NCI-H2029 (cell line): ENCODE data around the gene EGFR.

Source experiments
- DNase-seq: peaks from one replicate; lab custom pipeline; 2025; lab: John Stamatoyannopoulos, UW

Gene EGFR

GRCh38 chr7:55036950-55037736 lies 18.3 kb downstream of the EGFR start:
- no peak for DNase-seq

- DNase-seq: no peak
These were observed 25.0 kb downstream of the EGFR start for GRCh38 chr7:55043691-55044370.

- DNase-seq: no peak
These were observed 25.5 kb downstream of the EGFR start for GRCh38 chr7:55044371-55044717.

- no peak for DNase-seq
These were observed 26.0 kb downstream of the EGFR start for GRCh38 chr7:55044791-55045190.

GRCh38 chr7:55046582-55047342 lies 27.9 kb downstream of the EGFR start:
- no peak for DNase-seq

GRCh38 chr7:55048221-55048859 lies 29.5 kb downstream of the EGFR start:
- DNase-seq: peak; percentile 70

- DNase-seq: no peak
These were observed 31.5 kb downstream of the EGFR start for GRCh38 chr7:55050281-55050680.

- no peak for DNase-seq
These were observed 33.3 kb downstream of the EGFR start for GRCh38 chr7:55052081-55052480.

- no peak for DNase-seq
These were observed 34.1 kb downstream of the EGFR start for GRCh38 chr7:55052741-55053427.

- no peak for DNase-seq
These were observed 35.1 kb downstream of the EGFR start for GRCh38 chr7:55053651-55054571.

- DNase-seq: no peak
These were observed 35.9 kb downstream of the EGFR start for GRCh38 chr7:55054758-55055157.

- no peak for DNase-seq
These were observed 36.7 kb downstream of the EGFR start for GRCh38 chr7:55055479-55055878.

- DNase-seq: no peak
These were observed 37.3 kb downstream of the EGFR start for GRCh38 chr7:55056068-55056467.

- DNase-seq: no peak
These were observed 38.0 kb downstream of the EGFR start for GRCh38 chr7:55056577-55057480.

GRCh38 chr7:55058314-55058713 lies 39.5 kb downstream of the EGFR start:
- no peak for DNase-seq

GRCh38 chr7:55059021-55059420 lies 40.2 kb downstream of the EGFR start:
- DNase-seq: no peak

- DNase-seq: no peak
These were observed 41.3 kb downstream of the EGFR start for GRCh38 chr7:55060085-55060484.

- DNase-seq: peak; percentile 50
These were observed 41.8 kb downstream of the EGFR start for GRCh38 chr7:55060636-55061022.

- no peak for DNase-seq
These were observed 43.1 kb downstream of the EGFR start for GRCh38 chr7:55061726-55062499.
